PFSK-1 (cell line): ENCODE data around the gene SEC24D.

ENCODE experiments used
- FOXP2 ChIP-seq: optimal IDR thresholded peaks from 2 replicates; pipeline ENCODE3; 2011; ENCODE audit warnings: borderline replicate concordance, control low read depth, inconsistent platforms; ENCODE audit not compliant: insufficient read depth; ENCODE audit errors: extremely low read length, extremely low read depth
- POLR2AphosphoS5 ChIP-seq: IDR thresholded peaks from 2 replicates; pipeline ENCODE4 v1.6.1; 2012; ENCODE audit warnings: low read depth, mild to moderate bottlenecking, control low read depth, low read length, moderate library complexity
- SIN3A ChIP-seq: IDR thresholded peaks from 2 replicates; pipeline ENCODE4 v1.6.1; 2012; ENCODE audit warnings: mild to moderate bottlenecking, low read length, moderate library complexity, borderline replicate concordance; ENCODE audit not compliant: insufficient read depth

DNA sequence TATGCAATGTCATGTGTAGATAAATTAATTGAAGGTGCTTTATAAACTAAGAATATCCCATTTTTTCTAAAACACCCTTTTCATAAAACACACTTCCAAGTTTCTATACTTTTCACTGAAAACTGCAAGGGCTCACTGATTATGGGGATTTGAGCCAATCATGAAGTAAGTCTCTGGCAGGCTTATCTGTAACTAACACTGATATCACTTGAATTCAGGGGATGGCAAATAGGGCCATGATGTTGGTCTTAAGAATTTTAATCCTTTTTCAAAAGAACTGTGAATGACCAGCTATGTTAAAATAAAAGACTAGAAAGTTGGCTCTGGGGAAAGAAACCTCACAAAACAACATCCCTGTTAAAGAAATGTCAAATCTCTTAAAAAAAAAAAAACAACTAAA is 13.0 kb upstream of the SEC24D start:
- no peak for TF ChIP-seq SIN3A
- no peak for TF ChIP-seq FOXP2
- TF ChIP-seq POLR2AphosphoS5, result no peak
